ENCODE results near the gene KXD1.

Gene KXD1

GRCh38 chr19:18617562-18617961 lies 59.9 kb downstream of the KXD1 start:
- no peak overlapping the region for H3K27ac ChIP-seq
- no peak for TF ChIP-seq ZFX (IDR thresholded peaks at IDR 0.05)
- TF ChIP-seq CTCF (conservative IDR thresholded peaks at IDR 0.05): no peak

GRCh38 chr19:18618236-18618635 lies 60.6 kb downstream of the KXD1 start:
- no peak for TF ChIP-seq CTCF (conservative IDR thresholded peaks at IDR 0.05)
- no peak for TF ChIP-seq ZFX (IDR thresholded peaks at IDR 0.05)
- H3K27ac ChIP-seq: no peak overlapping the region

Measured in C4-2B (cell line).